Rectal smooth muscle tissue (tissue), 1 donor: ENCODE data around the gene PRRC2C.

ENCODE experiments used
- H3K27ac ChIP-seq: one replicate; pipeline ENCODE4 v1.7.0; 2013; ENCODE audit warnings: low read depth, low read length, inconsistent platforms
- H3K27me3 ChIP-seq: one replicate; pipeline ENCODE4 v1.7.0; 2013; ENCODE audit warnings: low read length; ENCODE audit not compliant: control insufficient read depth, insufficient read depth
- H3K36me3 ChIP-seq: one replicate; pipeline ENCODE4 v1.7.0; 2013; ENCODE audit warnings: low read length; ENCODE audit not compliant: control insufficient read depth, insufficient read depth
- H3K4me1 ChIP-seq: one replicate; pipeline ENCODE4 v1.7.0; 2013; ENCODE audit warnings: low read length; ENCODE audit not compliant: control insufficient read depth, insufficient read depth
- H3K4me3 ChIP-seq: one replicate; pipeline ENCODE4 v1.7.0; 2013; ENCODE audit warnings: low read length
- H3K9ac ChIP-seq: one replicate; pipeline ENCODE4 v1.7.0; 2013; ENCODE audit warnings: low read length

The PRRC2C gene

DNA sequence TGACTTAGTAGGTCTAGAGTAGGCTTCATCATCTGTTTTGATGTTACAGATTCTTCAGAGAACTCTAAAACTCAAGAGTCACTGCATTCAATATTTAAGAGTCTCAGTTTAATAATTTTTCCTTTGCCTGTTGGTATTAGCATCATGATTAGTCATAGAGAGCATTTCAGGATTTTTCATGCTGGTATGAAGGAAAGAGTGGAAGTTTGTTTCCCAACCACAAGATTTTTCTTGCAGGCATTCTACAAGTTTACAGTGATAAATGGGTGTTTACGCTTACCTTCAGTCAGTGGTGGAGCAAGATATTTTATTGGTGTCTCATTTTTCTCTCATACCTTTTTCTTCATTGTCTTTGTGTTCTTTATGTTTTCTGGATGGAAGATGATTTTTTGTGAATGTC lies 78.3 kb downstream of the PRRC2C start:
- Histone ChIP-seq H3K27me3 (no peaks in the 10 kb centered on the region), H3K9ac (no peak overlapping the region), H3K27ac (no peak overlapping the region), H3K36me3 (peaks cover 21% of the 10 kb centered on the region), H3K4me3 (no peak overlapping the region), H3K4me1 (no peaks in the 10 kb centered on the region)

DNA sequence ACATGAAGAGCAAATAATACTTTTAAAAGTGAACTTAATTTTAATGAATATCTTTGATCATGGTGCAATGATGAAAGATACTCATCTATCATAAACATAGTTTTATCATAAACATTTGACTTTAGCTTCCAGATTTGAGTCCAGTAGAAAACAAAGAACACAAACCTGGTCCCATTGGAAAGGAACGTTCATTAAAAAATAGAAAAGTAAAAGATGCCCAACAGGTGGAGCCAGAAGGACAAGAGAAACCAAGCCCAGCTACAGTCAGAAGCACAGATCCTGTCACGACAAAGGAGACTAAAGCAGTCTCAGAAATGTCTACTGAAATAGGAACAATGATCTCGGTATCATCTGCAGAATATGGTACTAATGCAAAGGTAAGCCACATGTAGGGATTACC lies 81.1 kb downstream of the PRRC2C start:
- Histone ChIP-seq H3K4me1 (no peaks in the 10 kb centered on the region), H3K27me3 (no peaks in the 10 kb centered on the region), H3K36me3 (peaks cover 16% of the 10 kb centered on the region), H3K9ac (no peak overlapping the region), H3K4me3 (no peak overlapping the region), H3K27ac (no peak overlapping the region)

DNA sequence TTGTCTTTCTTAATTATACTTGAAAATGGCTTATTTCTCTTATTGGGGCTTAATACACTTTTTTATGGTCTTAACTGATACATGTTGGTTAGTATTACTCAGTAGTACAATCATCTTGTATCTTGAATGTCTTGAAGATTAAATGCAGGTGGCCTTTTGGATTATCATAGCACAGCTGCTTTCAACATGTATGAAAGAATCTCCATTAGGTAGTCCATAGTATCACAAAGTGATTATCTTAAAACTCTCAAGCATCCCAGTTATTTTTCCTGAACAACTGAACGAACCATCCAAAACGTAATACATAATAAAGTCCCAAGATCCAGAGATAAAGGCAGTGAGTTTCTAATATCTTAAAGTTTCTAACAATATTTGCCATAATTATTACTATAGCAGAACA lies 85.0 kb downstream of the PRRC2C start:
- Histone ChIP-seq H3K36me3 (peaks cover 20% of the 10 kb centered on the region), H3K27me3 (no peaks in the 10 kb centered on the region), H3K4me3 (no peak overlapping the region), H3K4me1 (no peaks in the 10 kb centered on the region), H3K9ac (no peak overlapping the region), H3K27ac (no peak overlapping the region)

DNA sequence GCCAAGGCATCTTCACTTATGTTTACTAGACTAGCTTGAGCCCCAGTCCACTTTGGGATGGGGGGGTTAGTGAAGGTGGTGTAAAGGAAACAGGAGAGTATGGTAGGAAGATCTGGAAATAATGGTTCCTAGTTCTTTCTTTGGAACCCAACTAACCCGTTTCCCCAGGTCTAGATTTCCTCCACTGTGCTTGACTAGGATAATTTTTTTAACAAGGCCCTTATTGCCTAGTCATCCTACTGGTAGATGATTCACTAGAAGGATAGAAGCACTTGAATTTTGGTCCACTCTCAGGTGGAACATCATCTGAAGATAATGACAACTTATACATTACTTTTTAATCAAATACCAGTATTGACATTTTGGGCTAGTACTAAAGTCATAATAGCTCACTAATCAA lies 90.8 kb downstream of the PRRC2C start:
- H3K4me3 ChIP-seq, result no peak overlapping the region
- peaks cover 32% of the 10 kb centered on the region for H3K36me3 ChIP-seq

DNA sequence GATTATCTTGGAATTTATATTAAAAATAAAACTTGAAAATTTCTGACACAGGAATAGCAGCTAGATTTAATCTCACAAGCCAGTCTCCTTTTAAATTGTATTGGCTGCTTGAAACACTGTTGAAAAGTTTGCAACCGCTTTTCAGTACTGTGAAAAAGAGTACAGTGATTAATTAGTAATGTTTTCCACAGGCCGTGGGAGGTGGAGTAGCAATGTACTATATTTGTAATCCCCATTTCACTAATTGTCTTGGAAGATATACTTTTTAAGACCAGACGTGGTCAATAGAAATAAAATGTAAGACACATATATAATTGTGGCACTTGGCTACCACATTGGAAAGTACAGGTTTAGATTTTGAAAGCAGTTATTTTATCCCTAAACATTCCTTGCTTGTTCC lies 95.9 kb downstream of the PRRC2C start:
- no peaks in the 10 kb centered on the region for H3K27me3 ChIP-seq
- H3K4me3 ChIP-seq, result no peak overlapping the region
- H3K36me3 ChIP-seq, result peaks cover 28% of the 10 kb centered on the region
- no peak overlapping the region for H3K27ac ChIP-seq
- H3K9ac ChIP-seq, result no peak overlapping the region
- H3K4me1 ChIP-seq, result no peaks in the 10 kb centered on the region

More for the DNA sequence above, 90.8 kb downstream of the PRRC2C start:
- Histone ChIP-seq H3K27ac (no peak overlapping the region), H3K4me1 (no peaks in the 10 kb centered on the region), H3K9ac (no peak overlapping the region), H3K27me3 (no peaks in the 10 kb centered on the region)

DNA sequence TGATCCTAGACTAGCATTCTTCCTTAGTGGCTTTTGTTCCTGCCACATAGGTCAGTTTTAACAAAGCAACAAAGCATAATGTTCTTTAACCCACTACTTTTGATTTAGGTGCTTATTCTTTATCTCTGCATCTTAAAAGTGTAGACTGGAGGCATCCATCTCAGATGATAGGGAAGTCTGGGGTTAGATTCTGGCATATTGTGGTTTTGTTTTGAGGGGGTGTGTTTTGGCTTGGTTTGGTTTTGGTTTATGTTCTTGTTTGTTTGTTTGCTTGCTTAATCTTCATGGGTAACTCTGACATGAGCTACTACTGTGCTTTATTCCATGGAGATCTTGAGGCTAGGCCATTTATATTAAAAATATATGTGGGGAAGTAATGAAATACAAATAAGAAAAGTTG lies 96.4 kb downstream of the PRRC2C start:
- Histone ChIP-seq H3K4me1 (no peaks in the 10 kb centered on the region), H3K36me3 (peaks cover 25% of the 10 kb centered on the region), H3K27ac (no peak overlapping the region), H3K4me3 (no peak overlapping the region), H3K27me3 (no peaks in the 10 kb centered on the region), H3K9ac (no peak overlapping the region)

DNA sequence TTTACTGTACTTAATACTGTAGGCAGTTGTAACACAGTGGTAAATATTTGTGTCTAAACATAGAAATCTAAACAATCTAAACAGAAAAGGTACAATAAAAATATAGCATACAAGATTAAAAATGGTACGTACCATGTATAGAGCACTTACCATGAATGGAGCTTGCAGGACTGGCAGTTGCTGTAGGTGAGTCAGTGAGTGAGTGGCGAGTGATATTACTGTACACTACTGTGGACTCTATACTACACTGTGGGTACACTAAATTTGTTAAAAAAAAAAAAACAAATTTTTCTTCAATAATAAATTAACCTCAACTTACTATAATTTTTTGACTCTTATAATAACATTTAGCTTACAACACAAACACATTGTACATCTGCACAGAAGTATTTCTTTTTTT lies 97.3 kb downstream of the PRRC2C start:
- Histone ChIP-seq H3K9ac (no peak overlapping the region), H3K27ac (no peak overlapping the region), H3K36me3 (peaks cover 25% of the 10 kb centered on the region), H3K4me1 (no peaks in the 10 kb centered on the region), H3K27me3 (no peaks in the 10 kb centered on the region), H3K4me3 (no peak overlapping the region)

DNA sequence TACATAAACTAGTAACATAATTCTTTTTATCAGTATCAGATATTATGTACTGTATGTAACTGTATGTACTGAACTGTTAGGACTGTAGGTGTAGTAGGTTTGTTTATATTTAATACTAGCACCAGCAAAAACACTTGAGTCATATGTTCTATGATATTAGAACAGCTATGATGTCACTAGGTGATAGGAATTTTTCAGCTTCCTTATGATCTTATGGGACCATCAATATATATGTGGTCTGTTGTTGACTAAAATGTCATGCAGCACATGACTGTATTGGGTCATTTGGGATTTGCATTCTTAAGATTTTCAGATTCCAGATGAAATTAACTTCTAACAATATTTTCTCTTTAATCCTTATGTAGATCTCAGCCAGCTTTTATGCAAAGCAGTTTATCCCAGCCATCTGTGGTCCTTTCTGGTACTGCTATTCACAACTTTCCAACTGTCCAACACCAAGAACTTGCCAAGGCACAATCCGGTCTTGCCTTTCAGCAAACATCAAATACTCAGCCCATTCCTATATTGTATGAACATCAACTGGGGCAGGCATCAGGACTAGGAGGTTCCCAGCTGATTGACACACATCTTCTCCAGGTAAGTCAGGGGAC lies 98.4 kb downstream of the PRRC2C start:
- Histone ChIP-seq H3K9ac (no peak overlapping the region), H3K27ac (no peak overlapping the region), H3K27me3 (no peaks in the 10 kb centered on the region), H3K4me3 (no peak overlapping the region), H3K36me3 (peaks cover 27% of the 10 kb centered on the region), H3K4me1 (no peaks in the 10 kb centered on the region)

DNA sequence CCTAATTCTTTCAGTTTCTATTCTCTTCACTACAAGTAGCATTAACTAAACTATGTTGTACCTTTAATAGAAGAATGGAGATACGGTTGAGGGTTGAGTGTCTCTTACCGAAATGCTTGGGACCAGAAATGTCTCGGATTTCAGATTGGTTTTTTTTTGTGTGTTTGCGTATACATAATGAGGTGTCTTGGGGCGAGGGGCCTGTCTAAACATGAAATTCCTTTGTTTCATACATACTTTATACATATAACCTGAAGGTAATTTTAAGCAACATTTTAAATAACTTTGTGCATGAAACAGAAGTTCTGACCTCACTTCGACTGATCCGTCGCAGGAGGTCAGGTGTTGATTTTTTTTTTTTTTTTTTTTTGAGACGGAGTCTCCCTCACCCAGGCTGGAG lies 100.4 kb downstream of the PRRC2C start:
- H3K36me3 ChIP-seq, result peaks cover 30% of the 10 kb centered on the region
- no peak overlapping the region for H3K4me3 ChIP-seq
- H3K27ac ChIP-seq, result no peak overlapping the region
- H3K9ac ChIP-seq, result no peak overlapping the region
- no peaks in the 10 kb centered on the region for H3K27me3 ChIP-seq
- no peaks in the 10 kb centered on the region for H3K4me1 ChIP-seq

DNA sequence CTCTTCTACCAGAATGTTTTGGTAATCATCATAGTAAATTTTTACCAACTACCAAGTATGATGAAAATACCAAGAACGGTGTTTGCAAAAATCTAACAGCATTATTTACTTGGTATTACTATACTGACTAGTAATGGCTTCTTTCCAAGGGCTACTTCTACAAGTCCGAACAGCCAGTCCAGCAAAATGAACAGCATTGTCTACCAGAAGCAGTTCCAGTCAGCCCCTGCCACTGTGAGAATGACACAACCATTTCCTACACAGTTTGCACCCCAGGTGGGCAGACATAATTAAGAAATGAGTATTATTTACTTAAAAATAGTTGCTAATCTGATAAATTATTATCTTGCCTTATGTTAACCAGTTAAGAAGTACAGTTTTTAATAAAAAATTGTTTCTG lies 102.9 kb downstream of the PRRC2C start:
- no peaks in the 10 kb centered on the region for H3K4me1 ChIP-seq
- H3K27me3 ChIP-seq, result no peaks in the 10 kb centered on the region
- H3K36me3 ChIP-seq, result peaks cover 33% of the 10 kb centered on the region
- no peak overlapping the region for H3K9ac ChIP-seq
- no peak overlapping the region for H3K27ac ChIP-seq
- no peak overlapping the region for H3K4me3 ChIP-seq

DNA sequence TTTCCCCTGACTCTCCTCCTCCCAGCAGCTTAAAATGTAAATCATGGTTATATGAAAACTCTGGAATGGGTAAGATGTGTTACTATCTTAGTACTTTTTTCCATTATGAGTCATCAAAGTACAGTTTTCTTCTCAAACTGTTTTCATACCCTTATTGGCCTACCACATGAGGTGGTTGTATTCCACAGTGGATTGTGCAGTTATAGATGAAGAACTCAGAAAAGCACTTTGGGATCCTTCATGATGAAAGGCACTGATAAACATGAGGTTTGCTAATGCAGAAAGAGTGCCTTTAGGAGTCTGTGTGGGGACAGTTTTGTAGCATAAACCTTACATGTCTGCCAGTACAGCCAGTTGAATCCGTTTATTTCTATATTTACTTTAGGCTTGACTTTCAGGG lies 104.7 kb downstream of the PRRC2C start:
- H3K27me3 ChIP-seq, result no peaks in the 10 kb centered on the region
- H3K4me1 ChIP-seq, result no peaks in the 10 kb centered on the region
- peaks cover 27% of the 10 kb centered on the region for H3K36me3 ChIP-seq
- no peak overlapping the region for H3K4me3 ChIP-seq
- H3K27ac ChIP-seq, result no peak overlapping the region
- H3K9ac ChIP-seq, result no peak overlapping the region

DNA sequence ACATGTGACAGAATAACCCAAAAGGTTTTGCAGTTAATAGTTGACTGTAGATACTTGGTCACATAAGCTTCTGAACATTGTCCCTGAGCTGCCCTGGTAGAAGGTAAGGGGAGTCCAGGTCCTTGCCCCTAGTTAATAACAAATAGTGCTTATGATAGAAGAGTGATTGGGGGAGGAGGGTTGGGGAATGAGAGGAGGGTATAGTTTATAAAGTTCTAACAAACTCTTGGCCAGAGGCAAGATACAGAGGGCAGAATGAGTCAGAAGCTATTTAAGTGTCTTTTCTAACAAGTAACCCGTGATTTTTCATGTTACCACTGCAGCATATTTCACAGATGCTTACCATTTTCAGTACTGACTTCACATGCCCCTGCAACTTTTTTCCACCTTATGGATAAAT lies 110.0 kb downstream of the PRRC2C start:
- Histone ChIP-seq H3K27ac (no peak overlapping the region), H3K4me1 (no peaks in the 10 kb centered on the region), H3K4me3 (no peak overlapping the region), H3K9ac (no peak overlapping the region), H3K36me3 (peaks cover 6% of the 10 kb centered on the region), H3K27me3 (no peaks in the 10 kb centered on the region)

DNA sequence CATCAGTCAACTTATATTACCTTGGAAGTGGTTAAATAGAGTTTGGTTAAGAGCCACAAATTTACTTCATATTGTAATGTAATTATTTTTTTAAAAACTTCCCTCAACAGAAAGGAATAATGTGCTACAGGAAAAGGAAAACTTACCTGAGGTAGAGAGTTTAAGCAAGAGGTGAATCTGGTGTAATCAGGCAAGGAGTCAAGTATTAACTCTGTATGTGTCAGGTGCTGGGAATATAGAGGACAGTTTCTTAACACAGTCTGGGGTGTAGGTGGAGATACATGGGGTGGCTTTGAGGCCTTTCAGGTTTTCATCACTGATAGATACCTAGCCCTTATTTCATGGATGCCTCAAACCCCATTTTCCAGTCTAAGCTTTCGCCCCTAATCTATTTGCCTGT lies 110.8 kb downstream of the PRRC2C start:
- H3K27ac ChIP-seq, result no peak overlapping the region
- H3K9ac ChIP-seq, result no peak overlapping the region
- H3K4me1 ChIP-seq, result no peaks in the 10 kb centered on the region
- H3K4me3 ChIP-seq, result no peak overlapping the region
- peaks cover 6% of the 10 kb centered on the region for H3K36me3 ChIP-seq
- no peaks in the 10 kb centered on the region for H3K27me3 ChIP-seq
